Esophagus muscularis mucosa (tissue), 4 donors: Measurements from ENCODE around the gene SLC9C1.

Source experiments
- CTCF ChIP-seq, 3 experiments: fragments of 200-600 bp in 2 of 3; fragments of 450-650 bp in 1 of 3; sonication (generic) in 2 of 3; IDR thresholded peaks; one replicate each; pipeline ENCODE4 v1.5.1; 2017 to 2019; ENCODE audit warnings: antibody characterized with exemption in 3 of 3, mild to moderate bottlenecking in 2 of 3, moderate library complexity in 1 of 3
- EP300 ChIP-seq: sonication (generic); formaldehyde crosslinking; IDR thresholded peaks from one replicate; pipeline ENCODE4 v1.6.1; 2017; ENCODE audit warnings: antibody characterized with exemption
- POLR2A ChIP-seq: fragments of 450-650 bp; IDR thresholded peaks from one replicate; pipeline ENCODE4 v1.6.1; 2017; ENCODE audit warnings: antibody characterized with exemption, moderate library complexity, mild to moderate bottlenecking, low read depth
- POLR2AphosphoS5 ChIP-seq, 2 donors: sonication (generic); formaldehyde crosslinking; IDR thresholded peaks; one replicate each; pipeline ENCODE4 v1.6.1; 2017; ENCODE audit warnings: antibody characterized with exemption in 2 of 2

GRCh38 chr3:112307557-112307956 is 13.5 kb upstream of the SLC9C1 start:
- TF ChIP-seq CTCF (IDR thresholded peaks at IDR 0.05) (no peak), POLR2A (no peak), POLR2AphosphoS5 (IDR thresholded peaks at IDR 0.05) (no peak), EP300 (no peak)
